ENCODE results near the gene TEX14. TPM values are rescaled to one million over a fixed set of nuclear protein-coding genes. Genes with fewer than 3 reads are reported as not detected.

Gene TEX14
- total and polyA plus RNA-seq, 10 of the 15 experiments (the other 5 are each of a cell fraction or from before 2014, with no cell fraction given) = 0.15 to 1.3 (median 0.66) TPM

DNA sequence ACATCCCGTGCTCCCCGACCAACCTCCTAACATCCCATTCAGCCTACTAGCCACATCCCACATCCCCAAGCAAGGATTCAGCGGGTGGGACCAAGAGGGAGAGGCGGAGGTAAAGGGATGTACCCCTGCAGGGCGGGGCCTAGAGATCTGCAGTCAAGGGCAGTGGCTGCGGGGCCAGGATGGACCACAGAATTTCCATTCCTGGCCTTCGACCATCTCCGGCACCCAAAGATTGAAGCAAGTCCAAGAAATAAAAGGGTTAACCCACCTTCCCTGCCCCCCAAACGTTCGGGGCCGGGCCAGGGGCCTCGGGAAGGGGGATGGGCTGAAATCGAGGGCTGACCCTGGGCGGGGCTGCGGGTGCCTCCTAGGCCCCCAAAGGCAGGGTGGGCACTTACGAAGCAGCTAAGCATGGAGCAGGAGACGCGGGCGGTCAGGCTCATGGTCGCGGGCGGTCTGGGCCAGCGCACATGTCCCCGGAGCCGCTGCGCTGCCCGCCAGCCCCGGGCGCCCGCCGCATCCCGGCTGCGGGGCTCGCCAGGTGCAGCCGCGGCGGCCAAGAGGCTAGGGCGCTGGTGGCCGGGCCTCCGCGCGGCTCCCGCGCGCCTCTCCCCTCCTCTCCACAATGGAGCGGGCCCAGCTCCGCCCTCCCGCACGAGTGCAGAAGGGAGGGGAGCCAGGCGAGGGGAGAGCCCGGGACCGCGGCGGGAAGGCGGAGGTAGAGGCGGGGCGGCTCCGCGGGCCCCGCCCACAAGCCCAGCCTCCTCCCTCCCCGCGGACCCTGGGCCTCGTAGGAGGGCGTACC lies 177.7 kb downstream of the TEX14 start, which contains the start of gene MTMR4 (continued):
- TF ChIP-seq, protein P1, sequence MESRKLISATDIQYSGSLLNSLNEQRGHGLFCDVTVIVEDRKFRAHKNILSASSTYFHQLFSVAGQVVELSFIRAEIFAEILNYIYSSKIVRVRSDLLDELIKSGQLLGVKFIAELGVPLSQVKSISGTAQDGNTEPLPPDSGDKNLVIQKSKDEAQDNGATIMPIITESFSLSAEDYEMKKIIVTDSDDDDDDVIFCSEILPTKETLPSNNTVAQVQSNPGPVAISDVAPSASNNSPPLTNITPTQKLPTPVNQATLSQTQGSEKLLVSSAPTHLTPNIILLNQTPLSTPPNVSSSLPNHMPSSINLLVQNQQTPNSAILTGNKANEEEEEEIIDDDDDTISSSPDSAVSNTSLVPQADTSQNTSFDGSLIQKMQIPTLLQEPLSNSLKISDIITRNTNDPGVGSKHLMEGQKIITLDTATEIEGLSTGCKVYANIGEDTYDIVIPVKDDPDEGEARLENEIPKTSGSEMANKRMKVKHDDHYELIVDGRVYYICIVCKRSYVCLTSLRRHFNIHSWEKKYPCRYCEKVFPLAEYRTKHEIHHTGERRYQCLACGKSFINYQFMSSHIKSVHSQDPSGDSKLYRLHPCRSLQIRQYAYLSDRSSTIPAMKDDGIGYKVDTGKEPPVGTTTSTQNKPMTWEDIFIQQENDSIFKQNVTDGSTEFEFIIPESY (IDR thresholded peaks at IDR 0.05) = no peak
- 0 out of 3 replicates have a peak, but pooled peaks have one; percentile 37 for TF ChIP-seq POU2F2 (IDR thresholded peaks at IDR 0.05; ENCODE audit: borderline replicate concordance, low read depth, low read length)
- TF ChIP-seq POLR2AphosphoS2 (IDR thresholded peaks at IDR 0.05; ENCODE audit: low read depth, low read length) = 0 out of 2 replicates have a peak, but pooled peaks have one; percentile 47
- TF ChIP-seq, protein P2, sequence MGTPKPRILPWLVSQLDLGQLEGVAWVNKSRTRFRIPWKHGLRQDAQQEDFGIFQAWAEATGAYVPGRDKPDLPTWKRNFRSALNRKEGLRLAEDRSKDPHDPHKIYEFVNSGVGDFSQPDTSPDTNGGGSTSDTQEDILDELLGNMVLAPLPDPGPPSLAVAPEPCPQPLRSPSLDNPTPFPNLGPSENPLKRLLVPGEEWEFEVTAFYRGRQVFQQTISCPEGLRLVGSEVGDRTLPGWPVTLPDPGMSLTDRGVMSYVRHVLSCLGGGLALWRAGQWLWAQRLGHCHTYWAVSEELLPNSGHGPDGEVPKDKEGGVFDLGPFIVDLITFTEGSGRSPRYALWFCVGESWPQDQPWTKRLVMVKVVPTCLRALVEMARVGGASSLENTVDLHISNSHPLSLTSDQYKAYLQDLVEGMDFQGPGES (IDR thresholded peaks at IDR 0.05) = no peak
- TF ChIP-seq TCF3 (IDR thresholded peaks at IDR 0.05; ENCODE audit: borderline replicate concordance, insufficient read depth, low read depth, low read length) = 0 out of 2 replicates have a peak, but pooled peaks have one; percentile 25

Data from GM12878 (cell line).